Measurements from ENCODE around the gene ZBTB32. TPM values are rescaled to one million over a fixed set of nuclear protein-coding genes. Genes with fewer than 3 reads are reported as not detected.
A peak's percentile ranks its signal among the peaks of the same experiment; 100 is the strongest.

Gene ZBTB32
- total RNA-seq, 2 experiments from 2014 or later = 2.2 to 3.3 TPM

DNA sequence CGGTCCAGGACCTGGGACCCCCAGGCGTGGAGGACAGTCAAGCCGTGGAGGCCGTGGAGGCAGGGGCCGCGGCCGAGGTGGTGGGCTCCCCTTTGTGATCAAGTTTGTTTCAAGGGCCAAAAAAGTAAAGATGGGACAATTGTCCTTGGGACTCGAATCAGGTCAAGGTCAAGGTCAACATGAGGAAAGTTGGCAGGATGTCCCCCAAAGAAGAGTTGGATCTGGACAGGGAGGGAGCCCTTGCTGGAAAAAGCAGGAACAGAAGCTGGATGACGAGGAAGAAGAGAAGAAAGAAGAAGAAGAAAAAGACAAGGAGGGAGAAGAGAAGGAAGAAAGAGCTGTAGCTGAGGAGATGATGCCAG, 15.8 kb downstream of the ZBTB32 start:
- Histone ChIP-seq H3K9me3 (ENCODE audit: control insufficient read depth in 1 of 2, insufficient read depth in 1 of 2, low read length in 2 of 2) (no peaks in the 10 kb centered on the region), H3K36me3 (ENCODE audit: insufficient read depth, low read length) (peaks cover 53% of the 10 kb centered on the region), H3K4me1 (ENCODE audit: insufficient read depth, low read length) (peaks cover 40% of the 10 kb centered on the region), H3K27me3 (ENCODE audit: control insufficient read depth in 1 of 2, insufficient read depth in 2 of 2, low read length in 2 of 2) (no peaks in the 10 kb centered on the region), H3K27ac (ENCODE audit: low read depth in 1 of 2, low read length in 2 of 2) (no peak overlapping the region), H3K4me3 (ENCODE audit: low read length) (no peak overlapping the region)
- no peak for ATAC-seq (ENCODE audit: poor library complexity)
- no peaks in the 10 kb centered on the region for H3K9me3 Mint-ChIP-seq
- intact Hi-C loops (cut with DNase I, micrococcal nuclease) = no loop called here
- no peak for DNase-seq
- H3K27ac Mint-ChIP-seq = no peak overlapping the region
- ChIA-PET CTCF (no interaction called here), POLR2A (interaction anchor here (0.6 to 1.4 kb wide), 3 partner anchors 22 to 32 kb away, joined by 3 to 6 read pairs (median 3); partner anchors contain the start of genes IGFLR1 and U2AF1L4)
- peak overlapping the region; percentile 65 for H3K4me3 Mint-ChIP-seq
- peaks cover 39% of the 10 kb centered on the region for H3K4me1 Mint-ChIP-seq (ENCODE audit: low read depth)
- no peaks in the 10 kb centered on the region for H3K27me3 Mint-ChIP-seq
- TF ChIP-seq, protein P1, sequence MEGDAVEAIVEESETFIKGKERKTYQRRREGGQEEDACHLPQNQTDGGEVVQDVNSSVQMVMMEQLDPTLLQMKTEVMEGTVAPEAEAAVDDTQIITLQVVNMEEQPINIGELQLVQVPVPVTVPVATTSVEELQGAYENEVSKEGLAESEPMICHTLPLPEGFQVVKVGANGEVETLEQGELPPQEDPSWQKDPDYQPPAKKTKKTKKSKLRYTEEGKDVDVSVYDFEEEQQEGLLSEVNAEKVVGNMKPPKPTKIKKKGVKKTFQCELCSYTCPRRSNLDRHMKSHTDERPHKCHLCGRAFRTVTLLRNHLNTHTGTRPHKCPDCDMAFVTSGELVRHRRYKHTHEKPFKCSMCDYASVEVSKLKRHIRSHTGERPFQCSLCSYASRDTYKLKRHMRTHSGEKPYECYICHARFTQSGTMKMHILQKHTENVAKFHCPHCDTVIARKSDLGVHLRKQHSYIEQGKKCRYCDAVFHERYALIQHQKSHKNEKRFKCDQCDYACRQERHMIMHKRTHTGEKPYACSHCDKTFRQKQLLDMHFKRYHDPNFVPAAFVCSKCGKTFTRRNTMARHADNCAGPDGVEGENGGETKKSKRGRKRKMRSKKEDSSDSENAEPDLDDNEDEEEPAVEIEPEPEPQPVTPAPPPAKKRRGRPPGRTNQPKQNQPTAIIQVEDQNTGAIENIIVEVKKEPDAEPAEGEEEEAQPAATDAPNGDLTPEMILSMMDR (IDR thresholded peaks at IDR 0.05) = no peak
- H3K36me3 Mint-ChIP-seq (ENCODE audit: low read depth) = peaks cover 64% of the 10 kb centered on the region

DNA sequence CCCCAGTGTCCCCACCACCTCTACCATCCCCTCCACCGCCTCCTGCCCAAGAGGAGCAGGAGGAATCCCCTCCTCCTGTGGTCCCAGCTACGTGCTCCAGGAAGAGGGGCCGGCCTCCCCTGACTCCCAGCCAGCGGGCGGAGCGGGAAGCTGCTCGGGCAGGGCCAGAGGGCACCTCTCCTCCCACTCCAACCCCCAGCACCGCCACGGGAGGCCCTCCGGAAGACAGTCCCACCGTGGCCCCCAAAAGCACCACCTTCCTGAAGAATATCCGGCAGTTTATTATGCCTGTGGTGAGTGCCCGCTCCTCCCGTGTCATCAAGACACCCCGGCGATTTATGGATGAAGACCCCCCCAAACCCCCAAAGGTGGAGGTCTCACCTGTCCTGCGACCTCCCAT, 16.3 kb downstream of the ZBTB32 start:
- Mint-ChIP-seq H3K9me3 (no peaks in the 10 kb centered on the region), H3K27ac (no peak overlapping the region), H3K27me3 (no peaks in the 10 kb centered on the region), H3K4me1 (ENCODE audit: low read depth) (peaks cover 38% of the 10 kb centered on the region), H3K4me3 (peak overlapping the region; percentile 58), H3K36me3 (ENCODE audit: low read depth) (peaks cover 69% of the 10 kb centered on the region)
- intact Hi-C loops (cut with DNase I, micrococcal nuclease) = no loop called here
- ChIA-PET POLR2A (interaction anchor here (0.6 to 1.4 kb wide), 3 partner anchors 21 to 31 kb away, joined by 3 to 6 read pairs (median 3); partner anchors contain the start of genes IGFLR1 and U2AF1L4), CTCF (no interaction called here)
- no peak overlapping the region for H3K27ac ChIP-seq (ENCODE audit: low read depth in 1 of 2, low read length in 2 of 2)
- H3K27me3 ChIP-seq (ENCODE audit: control insufficient read depth in 1 of 2, insufficient read depth in 2 of 2, low read length in 2 of 2) = no peaks in the 10 kb centered on the region
- peaks cover 35% of the 10 kb centered on the region for H3K4me1 ChIP-seq (ENCODE audit: insufficient read depth, low read length)
- TF ChIP-seq, protein P1 (IDR thresholded peaks at IDR 0.05) = no peak
- H3K4me3 ChIP-seq (ENCODE audit: low read length) = no peak overlapping the region
- no peaks in the 10 kb centered on the region for H3K9me3 ChIP-seq (ENCODE audit: control insufficient read depth in 1 of 2, insufficient read depth in 1 of 2, low read length in 2 of 2)
- peaks cover 58% of the 10 kb centered on the region for H3K36me3 ChIP-seq (ENCODE audit: insufficient read depth, low read length)
- ATAC-seq (ENCODE audit: poor library complexity) (no peak), DNase-seq (peak in 2 of 14 experiments; percentile 21 to 29)

DNA sequence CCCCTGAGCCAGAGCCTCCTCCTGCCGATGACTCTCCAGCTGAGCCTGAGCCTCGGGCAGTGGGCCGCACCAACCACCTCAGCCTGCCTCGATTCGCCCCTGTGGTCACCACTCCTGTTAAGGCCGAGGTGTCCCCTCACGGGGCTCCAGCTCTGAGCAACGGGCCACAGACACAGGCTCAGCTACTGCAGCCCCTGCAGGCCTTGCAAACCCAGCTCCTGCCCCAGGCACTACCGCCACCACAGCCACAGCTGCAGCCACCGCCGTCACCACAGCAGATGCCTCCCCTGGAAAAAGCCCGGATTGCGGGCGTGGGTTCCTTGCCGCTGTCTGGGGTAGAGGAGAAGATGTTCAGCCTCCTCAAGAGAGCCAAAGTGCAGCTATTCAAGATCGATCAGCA, 17.0 kb downstream of the ZBTB32 start:
- DNase-seq (peak in 2 of 14 experiments; percentile 24 to 28), ATAC-seq (ENCODE audit: poor library complexity) (no peak)
- Mint-ChIP-seq H3K4me1 (ENCODE audit: low read depth) (peaks cover 31% of the 10 kb centered on the region), H3K36me3 (ENCODE audit: low read depth) (peaks cover 75% of the 10 kb centered on the region), H3K9me3 (no peaks in the 10 kb centered on the region), H3K27ac (no peak overlapping the region), H3K27me3 (no peaks in the 10 kb centered on the region), H3K4me3 (peak overlapping the region; percentile 34)
- ChIA-PET CTCF (no interaction called here), POLR2A (interaction anchor here (1.1 to 1.4 kb wide), 2 partner anchors 13 to 23 kb away, joined by 4 to 6 read pairs; partner anchors contain the start of gene U2AF1L4)
- no peak overlapping the region for H3K27ac ChIP-seq (ENCODE audit: low read depth in 1 of 2, low read length in 2 of 2)
- no peaks in the 10 kb centered on the region for H3K27me3 ChIP-seq (ENCODE audit: control insufficient read depth in 1 of 2, insufficient read depth in 2 of 2, low read length in 2 of 2)
- H3K36me3 ChIP-seq (ENCODE audit: insufficient read depth, low read length) = peaks cover 65% of the 10 kb centered on the region
- H3K4me3 ChIP-seq (ENCODE audit: low read length) = no peak overlapping the region
- TF ChIP-seq, protein P1 (IDR thresholded peaks at IDR 0.05) = no peak
- H3K4me1 ChIP-seq (ENCODE audit: insufficient read depth, low read length) = peaks cover 28% of the 10 kb centered on the region
- intact Hi-C loops (cut with DNase I, micrococcal nuclease) = no loop called here
- H3K9me3 ChIP-seq (ENCODE audit: control insufficient read depth in 1 of 2, insufficient read depth in 1 of 2, low read length in 2 of 2) = no peaks in the 10 kb centered on the region

All from CD4-positive, alpha-beta T cell (primary cell).